ENCODE data around the gene ALOX5AP.

ALOX5AP gene

GRCh38 chr13:30715837-30716236, 19.5 kb upstream of the ALOX5AP start:
- H3K4me2 ChIP-seq (ENCODE audit: low read depth, low read length) = no peak overlapping the region
- no peaks in the 10 kb centered on the region for H3K9me2 ChIP-seq (replicated peaks; ENCODE audit: insufficient read depth, low read length)
- H3K27me3 ChIP-seq (replicated peaks; ENCODE audit: insufficient read depth, low read length) = no peaks in the 10 kb centered on the region
- no peak overlapping the region for H3K4me3 ChIP-seq (ENCODE audit: low read length)
- no peak overlapping the region for H3K27ac ChIP-seq (ENCODE audit: low read length)
- no peak overlapping the region for H2AFZ ChIP-seq (ENCODE audit: low read length)
- no peaks in the 10 kb centered on the region for H3K79me2 ChIP-seq (ENCODE audit: low read length)
- no peak overlapping the region for H3K9ac ChIP-seq (ENCODE audit: low read length)
- DNase-seq = no peak
- H3K36me3 ChIP-seq (replicated peaks; ENCODE audit: insufficient read depth, low read length) = no peaks in the 10 kb centered on the region
- H3K9me3 ChIP-seq (replicated peaks; ENCODE audit: insufficient read depth, low read length) = no peaks in the 10 kb centered on the region
- H4K20me1 ChIP-seq (ENCODE audit: insufficient read depth, low read length) = no peaks in the 10 kb centered on the region
- H3K4me1 ChIP-seq (ENCODE audit: low read length) = peaks cover 9% of the 10 kb centered on the region
- no peaks in the 10 kb centered on the region for H3F3A ChIP-seq (ENCODE audit: insufficient read depth, low read length)
- TF ChIP-seq EZH2phosphoT487 (IDR thresholded peaks at IDR 0.05; ENCODE audit: low read length) (no peak), EZH2 (optimal IDR thresholded peaks at IDR 0.05; ENCODE audit: low read depth, low read length) (no peak), CTCF (IDR thresholded peaks at IDR 0.05; ENCODE audit: low read length) (no peak)

GRCh38 chr13:30718661-30719524, 16.4 kb upstream of the ALOX5AP start:
- no peaks in the 10 kb centered on the region for H3K9me3 ChIP-seq (replicated peaks; ENCODE audit: insufficient read depth, low read length)
- no peaks in the 10 kb centered on the region for H3K36me3 ChIP-seq (replicated peaks; ENCODE audit: insufficient read depth, low read length)
- H3K4me1 ChIP-seq (ENCODE audit: low read length) = peaks cover 12% of the 10 kb centered on the region
- no peak overlapping the region for H2AFZ ChIP-seq (ENCODE audit: low read length)
- no peak overlapping the region for H3K27ac ChIP-seq (ENCODE audit: low read length)
- no peaks in the 10 kb centered on the region for H3K9me2 ChIP-seq (replicated peaks; ENCODE audit: insufficient read depth, low read length)
- no peaks in the 10 kb centered on the region for H3K79me2 ChIP-seq (ENCODE audit: low read length)
- H3K27me3 ChIP-seq (replicated peaks; ENCODE audit: insufficient read depth, low read length) = no peaks in the 10 kb centered on the region
- H3K4me3 ChIP-seq (ENCODE audit: low read length) = no peak overlapping the region
- no peaks in the 10 kb centered on the region for H3F3A ChIP-seq (ENCODE audit: insufficient read depth, low read length)
- no peak overlapping the region for H3K4me2 ChIP-seq (ENCODE audit: low read depth, low read length)
- no peak overlapping the region for H3K9ac ChIP-seq (ENCODE audit: low read length)
- no peaks in the 10 kb centered on the region for H4K20me1 ChIP-seq (ENCODE audit: insufficient read depth, low read length)
- no peak for DNase-seq
- TF ChIP-seq EZH2phosphoT487 (IDR thresholded peaks at IDR 0.05; ENCODE audit: low read length) = no peak
- no peak for TF ChIP-seq CTCF (IDR thresholded peaks at IDR 0.05; ENCODE audit: low read length)
- TF ChIP-seq EZH2 (optimal IDR thresholded peaks at IDR 0.05; ENCODE audit: low read depth, low read length) = no peak

GRCh38 chr13:30719525-30719914, 15.8 kb upstream of the ALOX5AP start:
- H4K20me1 ChIP-seq (ENCODE audit: insufficient read depth, low read length) = no peaks in the 10 kb centered on the region
- no peak overlapping the region for H3K4me3 ChIP-seq (ENCODE audit: low read length)
- no peaks in the 10 kb centered on the region for H3K27me3 ChIP-seq (replicated peaks; ENCODE audit: insufficient read depth, low read length)
- DNase-seq = no peak
- no peak overlapping the region for H3K27ac ChIP-seq (ENCODE audit: low read length)
- H3K79me2 ChIP-seq (ENCODE audit: low read length) = no peaks in the 10 kb centered on the region
- H2AFZ ChIP-seq (ENCODE audit: low read length) = no peak overlapping the region
- no peaks in the 10 kb centered on the region for H3K9me2 ChIP-seq (replicated peaks; ENCODE audit: insufficient read depth, low read length)
- no peak overlapping the region for H3K9ac ChIP-seq (ENCODE audit: low read length)
- no peaks in the 10 kb centered on the region for H3F3A ChIP-seq (ENCODE audit: insufficient read depth, low read length)
- TF ChIP-seq EZH2phosphoT487 (IDR thresholded peaks at IDR 0.05; ENCODE audit: low read length) (no peak), CTCF (IDR thresholded peaks at IDR 0.05; ENCODE audit: low read length) (no peak), EZH2 (optimal IDR thresholded peaks at IDR 0.05; ENCODE audit: low read depth, low read length) (no peak)
- no peaks in the 10 kb centered on the region for H3K36me3 ChIP-seq (replicated peaks; ENCODE audit: insufficient read depth, low read length)
- peaks cover 12% of the 10 kb centered on the region for H3K4me1 ChIP-seq (ENCODE audit: low read length)
- H3K4me2 ChIP-seq (ENCODE audit: low read depth, low read length) = no peak overlapping the region
- H3K9me3 ChIP-seq (replicated peaks; ENCODE audit: insufficient read depth, low read length) = no peaks in the 10 kb centered on the region

Data from MM.1S (cell line).